H9 (cell line): ENCODE data around the gene KRTAP19-8. TPM values are rescaled to one million over a fixed set of nuclear protein-coding genes. Genes with fewer than 3 reads are reported as not detected.

Experiments used
- DNase-seq: peaks from one replicate; pipeline ENCODE4 v3.0.0-alpha.2; 2017
- H2AFZ ChIP-seq: one replicate; pipeline ENCODE4 v1.6.1; 2013; ENCODE audit warnings: mild to moderate bottlenecking, low read length, control low read depth, moderate library complexity
- H2AK5ac ChIP-seq: 2 replicates; pipeline ENCODE4 v1.6.1; 2013; ENCODE audit warnings: low read length, control low read depth, mixed read lengths; ENCODE audit not compliant: insufficient read length
- H2BK120ac ChIP-seq: one replicate; pipeline ENCODE4 v1.6.1; 2013; ENCODE audit warnings: low read depth, mild to moderate bottlenecking, low read length, control low read depth, inconsistent platforms; ENCODE audit not compliant: poor library complexity, severe bottlenecking
- H2BK12ac ChIP-seq: 2 replicates; pipeline ENCODE4 v1.6.1; 2013; ENCODE audit warnings: low read length, control low read depth, mixed read lengths, low read depth; ENCODE audit not compliant: insufficient read length
- H2BK15ac ChIP-seq: 2 replicates; pipeline ENCODE4 v1.6.1; 2013; ENCODE audit warnings: low read depth, low read length, control low read depth
- H2BK20ac ChIP-seq: one replicate; pipeline ENCODE4 v1.6.1; 2013; ENCODE audit warnings: low read depth, mild to moderate bottlenecking, low read length, control low read depth, inconsistent platforms; ENCODE audit not compliant: poor library complexity, severe bottlenecking
- H2BK5ac ChIP-seq: 2 replicates; pipeline ENCODE4 v1.6.1; 2013; ENCODE audit warnings: low read length, control low read depth, mixed read lengths; ENCODE audit not compliant: insufficient read length
- H3K14ac ChIP-seq: 2 replicates; pipeline ENCODE4 v1.6.1; 2013; ENCODE audit warnings: low read length, control low read depth; ENCODE audit not compliant: insufficient read depth
- H3K18ac ChIP-seq: 2 replicates; pipeline ENCODE4 v1.6.1; 2013; ENCODE audit warnings: low read depth, mild to moderate bottlenecking, mixed read lengths, low read length, control low read depth; ENCODE audit not compliant: insufficient read length
- H3K23ac ChIP-seq: 2 replicates; pipeline ENCODE4 v1.6.1; 2013; ENCODE audit warnings: low read length, control low read depth, mixed read lengths, low read depth; ENCODE audit not compliant: insufficient read length
- H3K23me2 ChIP-seq: 2 replicates; pipeline ENCODE4 v1.6.1; 2013; ENCODE audit warnings: low read depth, mild to moderate bottlenecking, mixed read lengths, low read length, control low read depth; ENCODE audit not compliant: insufficient read length, poor library complexity, severe bottlenecking
- H3K27ac ChIP-seq: 2 replicates; pipeline ENCODE4 v1.5.1; 2013; ENCODE audit warnings: low read length, control low read depth, mixed read lengths, low read depth; ENCODE audit not compliant: insufficient read length
- H3K27me3 ChIP-seq: 2 replicates; pipeline ENCODE4 v1.6.1; 2013; ENCODE audit warnings: low read length, control low read depth, inconsistent platforms; ENCODE audit not compliant: insufficient read depth
- H3K4ac ChIP-seq: 2 replicates; pipeline ENCODE4 v1.6.1; 2013; ENCODE audit warnings: low read depth, mild to moderate bottlenecking, control low read depth, inconsistent platforms, low read length, moderate library complexity
- H3K4me1 ChIP-seq: 2 replicates; pipeline ENCODE4 v1.6.1; 2013; ENCODE audit warnings: low read length, control low read depth, inconsistent platforms; ENCODE audit not compliant: insufficient read depth
- H3K4me2 ChIP-seq: 2 replicates; pipeline ENCODE4 v1.6.1; 2013; ENCODE audit warnings: low read length, control low read depth, mixed read lengths; ENCODE audit not compliant: insufficient read length, insufficient read depth
- H3K56ac ChIP-seq: 2 replicates; pipeline ENCODE4 v1.6.1; 2013; ENCODE audit warnings: low read depth, mild to moderate bottlenecking, mixed read lengths, low read length, control low read depth; ENCODE audit not compliant: insufficient read length
- H3K79me1 ChIP-seq: 2 replicates; pipeline ENCODE4 v1.6.1; 2013; ENCODE audit warnings: low read depth, mild to moderate bottlenecking, moderate library complexity, low read length, control low read depth, inconsistent platforms; ENCODE audit not compliant: insufficient read depth, poor library complexity, severe bottlenecking
- H3K79me2 ChIP-seq: 2 replicates; pipeline ENCODE4 v1.6.1; 2013; ENCODE audit warnings: low read length, control low read depth, inconsistent platforms; ENCODE audit not compliant: insufficient read depth
- H3K9ac ChIP-seq: 2 replicates; pipeline ENCODE4 v1.6.1; 2013; ENCODE audit warnings: low read length, control low read depth, mixed read lengths; ENCODE audit not compliant: insufficient read length; ENCODE audit errors: extremely low read depth
- H3K9me3 ChIP-seq: one replicate; pipeline ENCODE4 v1.6.1; 2013; ENCODE audit warnings: low read depth, low read length, inconsistent platforms; ENCODE audit not compliant: control insufficient read depth
- H3T11ph ChIP-seq: one replicate; pipeline ENCODE4 v1.6.1; 2013; ENCODE audit warnings: mild to moderate bottlenecking, low read length, control low read depth, inconsistent platforms
- H4K20me1 ChIP-seq: one replicate; pipeline ENCODE4 v1.6.1; 2013; ENCODE audit not compliant: control insufficient read depth, insufficient read length, insufficient read depth
- H4K5ac ChIP-seq: 2 replicates; pipeline ENCODE4 v1.6.1; 2013; ENCODE audit warnings: low read depth, mild to moderate bottlenecking, mixed read lengths, low read length, control low read depth; ENCODE audit not compliant: insufficient read length
- H4K8ac ChIP-seq: replicated peaks from 2 replicates; pipeline ENCODE4 v1.6.1; 2013; ENCODE audit warnings: low read length, control low read depth, mixed read lengths, low read depth; ENCODE audit not compliant: insufficient read length
- H4K91ac ChIP-seq: 2 replicates; pipeline ENCODE4 v1.6.1; 2013; ENCODE audit warnings: low read depth, mild to moderate bottlenecking, moderate library complexity, mixed read lengths, low read length, control low read depth; ENCODE audit not compliant: insufficient read length
- H3K27ac Mint-ChIP-seq, 3 experiments: 2 replicates in 2 of 3; 3 replicates in 1 of 3; pipeline ENCODE4 v1.8.0; 2020 to 2021; ENCODE audit warnings: mixed read lengths in 3 of 3, mild to moderate bottlenecking in 1 of 3, moderate library complexity in 1 of 3
- H3K27me3 Mint-ChIP-seq: 2 replicates; pipeline ENCODE4 v1.8.0; 2021; ENCODE audit warnings: low read depth, mild to moderate bottlenecking, moderate library complexity, mixed read lengths
- H3K36me3 Mint-ChIP-seq, 3 experiments: 2 replicates in 2 of 3; 3 replicates in 1 of 3; pipeline ENCODE4 v1.8.0; 2020 to 2021; ENCODE audit warnings: low read depth in 3 of 3, mixed read lengths in 3 of 3; ENCODE audit not compliant: insufficient read depth in 1 of 3
- H3K4me1 Mint-ChIP-seq, 2 experiments: 2 replicates each; pipeline ENCODE4 v1.8.0; 2020; ENCODE audit warnings: mixed read lengths in 2 of 2
- H3K4me3 Mint-ChIP-seq, 2 experiments: 2 replicates in 1 of 2; 3 replicates in 1 of 2; pipeline ENCODE4 v1.8.0; 2020 to 2021; ENCODE audit warnings: mild to moderate bottlenecking in 2 of 2, mixed read lengths in 2 of 2, moderate library complexity in 1 of 2
- H3K9me3 Mint-ChIP-seq, 2 experiments: 2 replicates in 1 of 2; 3 replicates in 1 of 2; pipeline ENCODE4 v1.8.0; 2020; ENCODE audit warnings: mild to moderate bottlenecking in 2 of 2, mixed read lengths in 2 of 2, moderate library complexity in 1 of 2
- CTCF ChIP-seq: fragments of 200-600 bp; sonication (generic); conservative IDR thresholded peaks from 3 replicates; pipeline ENCODE4 v1.8.0; 2021; ENCODE audit warnings: antibody characterized with exemption, mild to moderate bottlenecking
- WGBS: extraction: QIAGEN DNeasy Blood & Tissue Kit; methylation state at CpG from one replicate; pipeline ENCODE4 v1.1.7; 2013; ENCODE audit warnings: missing lambda C conversion rate, low lambda C conversion rate, mixed read lengths; ENCODE audit not compliant: insufficient read length; ENCODE audit errors: extremely low coverage; 5-methylcytosine and 5-hydroxymethylcytosine counted together
- total RNA-seq: library from RNA; stranded (reverse); gene quantifications from 2 replicates; pipeline ENCODE4 v1.2.1, GENCODE V29; 2021

The KRTAP19-8 gene
- total RNA-seq, 1 experiment from 2014 or later: not detected

GRCh38 chr21:31022306-31022705, 16.0 kb downstream of the KRTAP19-8 start:
- no peak overlapping the region for H4K91ac ChIP-seq
- no peak overlapping the region for H3K23ac ChIP-seq
- H3K27ac ChIP-seq: no peak overlapping the region
- H3K23me2 ChIP-seq: no peaks in the 10 kb centered on the region
- H2BK15ac ChIP-seq: no peak overlapping the region
- TF ChIP-seq CTCF: no peak
- H3K4me3 Mint-ChIP-seq: no peak overlapping the region
- no peaks in the 10 kb centered on the region; the same call in 1 of the 2 replicates for H3K27me3 Mint-ChIP-seq
- H2BK5ac ChIP-seq: no peak overlapping the region
- no peak overlapping the region for H3K14ac ChIP-seq
- no peak overlapping the region for H2BK20ac ChIP-seq
- no peaks in the 10 kb centered on the region for H4K20me1 ChIP-seq
- no peaks in the 10 kb centered on the region; the same call in 1 of the 2 replicates for H3K4me1 ChIP-seq
- H3K4me2 ChIP-seq: no peak overlapping the region
- no peaks in the 10 kb centered on the region for H3K36me3 Mint-ChIP-seq
- H3K9me3 Mint-ChIP-seq: no peaks in the 10 kb centered on the region
- H4K8ac ChIP-seq: no peak overlapping the region
- no peak overlapping the region for H4K5ac ChIP-seq
- no peaks in the 10 kb centered on the region for H3K79me2 ChIP-seq
- no peaks in the 10 kb centered on the region for H3K79me1 ChIP-seq
- H3K4me1 Mint-ChIP-seq: peaks cover 0 to 4% of the 10 kb centered on the region in 2 experiments; a peak in 2 of 4 replicates
- H3K27ac Mint-ChIP-seq: no peak overlapping the region
- no peak overlapping the region for H2BK12ac ChIP-seq
- no peak overlapping the region for H2BK120ac ChIP-seq
- H2AK5ac ChIP-seq: no peak overlapping the region
- no peak overlapping the region for H2AFZ ChIP-seq
- no peak overlapping the region for H3K9ac ChIP-seq
- no peak overlapping the region for H3K4ac ChIP-seq
- H3K56ac ChIP-seq: no peak overlapping the region
- H3K9me3 ChIP-seq: no peaks in the 10 kb centered on the region
- no peak overlapping the region for H3T11ph ChIP-seq
- no peak overlapping the region for H3K18ac ChIP-seq
- DNase-seq: no peak
- WGBS: no CpG with 5 or more reads among the region's 4 CpGs
- H3K27me3 ChIP-seq: no peaks in the 10 kb centered on the region
